NCI-H1105 (cell line): ENCODE data around the gene N4BP2.
"Not testable (repeated sequence)": the region's sequence is repeated elsewhere in the genome, so short reads cannot be mapped to it uniquely, and the experiment has no call there.

Experiments
- DNase-seq: peaks from one replicate; lab custom pipeline; 2025; lab: John Stamatoyannopoulos, UW

N4BP2 gene

GRCh38 chr4:40087799-40088366 lies 31.2 kb downstream of the N4BP2 start:
- no peak for DNase-seq

DNA sequence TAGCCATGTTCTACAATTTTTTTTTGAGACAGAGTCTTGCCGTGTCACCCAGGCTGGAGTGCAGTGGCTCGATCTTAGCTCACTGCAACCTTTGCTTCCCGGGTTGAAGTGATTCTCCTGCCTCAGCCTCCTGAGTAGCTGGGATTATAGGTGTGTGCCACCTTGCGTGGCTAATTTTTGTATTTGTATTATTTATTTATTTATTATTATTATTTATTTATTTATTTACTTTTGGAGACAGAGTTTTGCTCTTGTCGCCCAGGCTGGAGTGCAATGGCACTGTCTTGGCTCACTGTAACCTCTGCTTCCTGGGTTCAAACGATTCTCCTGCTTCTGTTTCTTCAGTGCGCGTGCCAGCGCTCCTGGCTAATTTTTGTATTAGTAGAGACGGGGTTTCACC lies 36.8 kb downstream of the N4BP2 start:
- not testable (repeated sequence) for DNase-seq

GRCh38 chr4:40099010-40099409 lies 42.4 kb downstream of the N4BP2 start:
- no peak for DNase-seq

DNA sequence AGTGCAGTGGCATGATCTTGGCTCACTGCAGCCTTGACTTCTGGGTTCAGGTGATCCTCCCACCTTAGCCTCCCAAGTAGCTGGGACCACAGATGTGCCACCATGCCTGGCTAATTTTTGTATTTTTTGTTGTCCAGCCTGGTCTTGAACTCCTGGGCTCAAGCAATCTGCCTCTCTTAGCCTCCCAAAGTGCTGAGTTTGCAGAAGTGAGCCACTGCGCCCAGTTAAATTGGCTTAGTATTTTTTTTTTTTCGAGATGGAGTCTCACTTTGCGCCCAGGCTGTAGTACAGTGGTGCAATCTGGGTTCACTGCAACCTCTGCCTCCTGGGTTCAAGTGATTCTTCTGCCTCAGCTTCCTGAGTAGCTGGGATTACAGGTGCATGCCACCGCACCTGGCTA lies 50.5 kb downstream of the N4BP2 start:
- DNase-seq: not testable (repeated sequence)

DNA sequence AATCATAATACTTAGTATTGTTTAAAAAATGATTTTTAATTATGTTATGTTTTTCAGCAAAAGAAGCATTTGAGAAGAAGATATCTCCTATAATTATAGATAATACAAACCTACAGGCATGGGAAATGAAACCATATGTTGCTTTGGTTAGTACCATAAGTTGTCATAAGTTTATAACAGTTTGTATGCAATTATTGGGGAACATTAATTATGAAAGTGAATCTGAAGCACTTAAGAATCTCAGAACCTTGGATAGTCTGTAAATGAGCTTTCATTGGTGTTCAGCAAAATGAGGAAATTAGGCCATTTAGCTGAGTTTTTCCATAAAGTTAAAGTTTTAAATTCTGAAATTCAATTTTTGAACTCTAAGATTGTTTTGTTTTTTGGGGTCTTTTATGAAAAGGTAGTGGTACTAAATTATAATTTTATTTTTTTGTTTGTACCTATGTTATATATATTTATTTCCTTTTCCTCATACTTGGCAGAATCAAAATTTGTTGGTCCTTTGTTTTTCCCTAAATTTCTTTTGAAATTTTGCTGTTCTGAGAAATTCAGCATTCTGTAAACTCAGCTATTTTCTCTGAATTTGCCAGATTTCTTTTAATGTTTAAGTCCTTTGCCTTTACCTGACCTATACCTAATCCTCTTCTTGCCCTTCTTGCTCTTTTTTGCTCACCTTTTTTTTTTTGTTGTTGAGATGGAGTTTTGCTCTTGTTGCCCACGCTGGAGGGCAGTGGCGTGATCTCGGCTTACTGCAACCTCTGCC lies 55.6 kb downstream of the N4BP2 start:
- DNase-seq: no peak

GRCh38 chr4:40114206-40114605 lies 57.6 kb downstream of the N4BP2 start:
- no peak for DNase-seq

DNA sequence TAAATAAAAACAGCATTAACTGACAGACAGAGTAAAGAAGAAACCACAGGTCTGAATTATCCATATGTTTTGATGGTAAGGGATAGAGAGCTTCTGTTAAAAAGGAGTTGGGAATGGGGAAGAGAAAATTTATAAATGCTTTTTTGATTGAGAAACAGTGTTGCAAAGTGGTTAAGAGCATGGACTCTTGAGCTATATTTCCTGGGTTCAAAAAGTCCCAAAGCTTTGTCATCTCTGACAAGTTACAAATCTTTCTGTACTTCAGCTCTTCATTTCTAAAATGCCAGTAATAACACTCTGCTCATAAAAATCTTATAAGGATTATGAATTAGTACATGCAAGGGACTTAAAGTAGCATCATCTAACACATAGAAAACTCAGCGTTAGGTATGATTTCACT lies 62.2 kb downstream of the N4BP2 start:
- no peak for DNase-seq

DNA sequence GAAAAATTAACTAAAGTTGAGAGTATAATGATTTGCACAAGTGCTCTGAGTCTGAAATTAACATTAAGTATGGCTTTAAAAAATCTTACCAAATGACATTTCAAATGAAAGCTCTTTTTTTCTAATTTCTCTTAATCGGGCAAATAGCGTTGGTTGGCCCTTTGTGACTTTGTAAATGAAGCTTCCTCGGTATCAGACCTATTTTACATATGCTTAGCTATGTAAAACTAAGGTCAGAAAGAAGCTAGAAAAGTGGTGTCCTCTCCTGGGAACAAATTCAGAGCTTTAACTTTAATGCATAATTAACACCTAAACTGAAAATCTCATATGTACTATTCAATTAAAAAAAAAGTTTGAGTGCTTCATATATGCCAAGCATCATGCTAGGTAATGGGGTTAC lies 62.7 kb downstream of the N4BP2 start:
- no peak for DNase-seq

DNA sequence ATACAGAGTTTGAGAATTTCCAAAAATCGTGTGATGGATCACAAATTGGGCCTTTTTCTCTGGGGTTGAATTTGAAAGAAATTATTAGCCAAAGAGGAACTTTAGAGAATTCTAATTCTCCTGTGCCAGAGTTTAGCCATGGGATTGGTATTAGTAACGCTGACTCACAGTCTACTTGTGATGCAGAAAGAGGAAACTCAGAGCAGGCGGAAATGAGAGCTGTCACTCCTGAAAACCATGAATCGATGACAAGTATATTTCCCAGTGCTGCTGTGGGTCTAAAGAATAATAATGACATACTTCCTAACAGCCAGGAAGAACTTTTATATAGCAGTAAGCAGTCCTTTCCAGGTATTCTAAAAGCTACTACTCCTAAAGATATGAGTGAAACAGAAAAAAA lies 64.9 kb downstream of the N4BP2 start:
- DNase-seq: no peak

- no peak for DNase-seq
These were observed 66.3 kb downstream of the N4BP2 start for GRCh38 chr4:40122941-40123340.

DNA sequence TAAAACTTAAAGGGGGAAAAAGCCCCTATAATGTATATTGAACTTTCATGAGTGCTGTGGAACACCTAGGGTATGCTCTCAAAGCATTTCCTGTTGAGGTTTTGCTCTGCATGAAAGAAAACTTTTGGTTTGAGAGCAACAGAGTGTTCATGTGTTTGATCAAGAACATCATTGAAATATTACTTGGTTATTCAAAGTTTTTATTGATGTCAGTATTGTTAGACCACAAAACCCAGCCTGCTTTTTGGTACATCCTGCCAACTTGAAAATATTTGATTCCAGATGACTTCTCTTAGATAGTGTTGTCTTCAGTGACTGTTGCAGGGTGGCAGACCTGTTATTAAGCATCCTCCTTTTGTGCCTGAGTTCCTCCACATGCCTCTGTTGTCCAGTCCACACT lies 68.0 kb downstream of the N4BP2 start:
- no peak for DNase-seq

DNA sequence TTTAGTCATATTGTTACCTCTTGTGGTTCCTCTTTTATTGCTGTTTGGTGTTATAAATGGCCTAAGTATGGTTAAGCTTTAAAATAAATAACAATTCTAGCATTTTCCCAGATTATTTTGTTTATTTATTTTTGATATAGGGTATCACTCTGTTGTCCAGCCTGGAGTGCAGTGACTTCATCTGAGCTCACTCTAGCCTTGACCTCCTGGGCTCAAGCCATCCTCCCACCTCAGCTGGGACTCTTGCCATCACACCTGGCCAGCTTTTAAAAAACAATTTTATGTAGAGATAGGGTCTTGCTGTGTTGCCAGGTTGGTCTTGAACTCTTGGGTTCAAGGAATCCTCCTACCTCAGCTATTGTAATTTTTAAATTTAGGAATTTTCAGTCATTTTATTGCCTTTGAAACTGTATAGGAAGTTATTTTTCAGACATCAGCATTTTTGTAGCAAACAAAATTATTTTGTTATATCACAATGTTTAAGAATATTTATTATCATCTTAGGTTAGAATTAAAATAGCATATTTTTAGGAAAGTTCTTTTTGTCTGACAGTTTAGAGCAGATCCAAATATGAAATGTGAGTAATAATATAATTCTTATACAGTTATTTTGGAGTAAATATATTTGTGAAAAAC lies 73.9 kb downstream of the N4BP2 start:
- no peak for DNase-seq

DNA sequence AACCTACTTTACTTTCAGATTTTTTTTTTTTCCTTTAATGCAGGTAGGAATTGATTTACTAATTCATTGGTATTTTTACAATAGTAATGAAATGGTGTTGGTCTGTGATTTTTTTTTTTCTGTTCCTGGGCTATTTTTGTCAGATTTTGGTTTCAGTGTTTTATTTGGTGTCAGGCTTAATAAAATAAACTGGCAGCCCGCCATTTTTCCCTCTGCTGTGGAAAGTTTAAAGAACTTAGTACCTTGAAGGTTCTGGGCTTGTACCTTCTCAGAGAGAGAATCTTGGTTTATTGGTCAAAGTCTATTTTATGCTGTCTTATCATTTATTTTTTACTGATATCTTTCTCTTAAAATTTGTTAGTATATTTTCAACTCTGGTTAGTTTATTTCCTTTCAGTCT lies 76.2 kb downstream of the N4BP2 start:
- no peak for DNase-seq

DNA sequence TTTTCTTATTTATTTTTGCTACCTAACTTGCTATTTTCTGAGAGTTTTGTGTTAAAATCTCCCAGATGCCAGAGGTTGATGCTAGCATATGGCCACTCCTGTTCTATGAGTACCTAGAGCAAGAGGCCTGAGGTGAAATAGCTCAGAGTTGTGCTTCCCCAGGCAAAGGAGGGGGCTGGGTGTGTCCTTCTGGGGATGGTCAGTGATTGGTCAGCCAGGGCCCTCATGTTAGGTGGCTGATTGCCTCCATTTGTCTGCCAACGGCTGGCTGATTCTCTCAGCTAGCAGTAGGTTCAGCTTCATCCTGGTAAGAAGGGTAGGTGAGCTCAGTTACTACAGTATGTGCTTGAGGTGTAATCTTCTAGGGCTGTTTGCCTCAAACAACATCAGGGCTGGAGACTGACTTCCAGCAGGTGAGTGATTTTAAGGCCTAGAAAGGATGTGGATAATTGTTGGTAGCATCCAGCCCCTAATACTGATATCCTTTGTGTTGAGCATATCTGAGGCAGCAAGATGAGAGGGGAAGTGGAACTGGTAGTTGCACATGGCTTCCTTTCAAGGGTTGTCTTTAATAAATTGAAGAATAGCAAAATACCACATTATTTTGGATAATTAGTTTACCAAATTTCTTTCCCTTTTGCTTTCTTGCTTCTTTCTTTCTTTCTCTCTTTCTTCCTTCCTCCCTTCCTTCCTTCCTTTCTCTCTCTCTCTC lies 77.7 kb downstream of the N4BP2 start:
- DNase-seq: no peak

- DNase-seq: not testable (repeated sequence)
These were observed 79.6 kb downstream of the N4BP2 start for GRCh38 chr4:40136202-40136601.

GRCh38 chr4:40140196-40140595 lies 83.5 kb downstream of the N4BP2 start:
- no peak for DNase-seq

DNA sequence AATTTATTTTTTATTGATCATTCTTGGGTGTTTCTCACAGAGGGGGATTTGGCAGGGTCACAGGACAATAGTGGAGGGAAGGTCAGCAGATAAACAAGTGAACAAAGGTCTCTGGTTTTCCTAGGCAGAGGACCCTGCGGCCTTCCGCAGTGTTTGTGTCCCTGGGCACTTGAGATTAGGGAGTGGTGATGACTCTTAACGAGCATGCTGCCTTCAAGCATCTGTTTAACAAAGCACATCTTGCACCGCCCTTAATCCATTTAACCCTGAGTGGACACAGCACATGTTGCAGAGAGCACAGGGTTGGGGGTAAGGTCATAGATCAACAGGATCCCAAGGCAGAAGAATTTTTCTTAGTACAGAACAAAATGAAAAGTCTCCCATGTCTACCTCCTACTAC lies 83.9 kb downstream of the N4BP2 start:
- not testable (repeated sequence) for DNase-seq

GRCh38 chr4:40143926-40144508 lies 87.4 kb downstream of the N4BP2 start:
- no peak for DNase-seq

DNA sequence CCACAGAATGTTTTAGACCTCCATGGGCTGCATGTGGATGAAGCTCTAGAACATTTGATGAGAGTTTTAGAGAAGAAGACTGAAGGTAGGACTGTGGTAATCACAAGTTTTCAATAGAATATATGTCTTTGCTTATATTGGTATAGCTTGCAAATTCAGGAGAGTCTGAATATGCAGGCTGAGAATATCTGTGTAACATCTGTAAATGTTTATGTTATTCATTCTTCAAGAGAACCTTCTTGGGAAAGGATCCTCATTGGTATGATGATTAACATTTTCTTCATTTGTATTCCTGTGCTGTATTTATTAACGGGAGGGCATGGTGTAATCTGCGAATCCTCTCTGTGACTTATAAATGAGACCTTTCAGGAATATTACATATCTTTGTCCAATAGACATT lies 88.1 kb downstream of the N4BP2 start:
- DNase-seq: no peak

- not testable (repeated sequence) for DNase-seq
These were observed 90.8 kb downstream of the N4BP2 start for GRCh38 chr4:40147490-40147889.

- DNase-seq: peak; percentile 16
These were observed 93.3 kb downstream of the N4BP2 start for GRCh38 chr4:40149960-40150385.

DNA sequence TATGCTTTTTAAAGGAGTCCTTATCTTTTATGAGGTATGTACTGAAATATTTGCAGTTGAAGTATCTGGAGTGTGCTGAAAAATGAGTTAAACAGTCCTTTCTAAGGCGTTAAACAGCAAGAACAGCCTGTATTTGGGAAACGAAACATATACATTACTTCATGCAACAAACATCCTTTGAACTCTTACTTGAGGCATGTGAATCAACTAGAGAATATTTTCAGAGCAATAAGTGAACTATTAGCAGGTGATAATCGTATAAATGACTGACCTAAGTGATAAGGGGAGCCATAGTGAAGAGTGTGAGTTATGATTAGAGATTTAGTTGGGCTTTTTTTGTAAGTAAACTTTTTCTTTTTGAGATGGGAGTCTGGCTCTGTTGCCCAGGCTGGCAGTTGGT lies 94.3 kb downstream of the N4BP2 start:
- no peak for DNase-seq
